Prostate gland (tissue), 2 donors: ENCODE measurements around the gene SLC24A3. TPM values are rescaled to one million over a fixed set of nuclear protein-coding genes. Genes with fewer than 3 reads are reported as not detected.

ENCODE experiments used
- DNase-seq: peaks from one replicate; pipeline ENCODE4 v3.0.0-alpha.2; 2019; ENCODE audit warnings: low spot score
- H3K27ac ChIP-seq, 2 donors: fragments of 200-600 bp; sonication (generic); 2 replicates each; pipeline ENCODE4 v1.5.1; 2017 to 2019
- H3K27me3 ChIP-seq: fragments of 200-600 bp; sonication (generic); replicated peaks from 2 replicates; pipeline ENCODE4 v1.5.1; 2019; ENCODE audit not compliant: insufficient read depth
- H3K36me3 ChIP-seq, 2 donors: fragments of 200-600 bp; sonication (generic); 1 replicate in 1 of 2; 2 replicates in 1 of 2; pipeline versions ENCODE4 v1.5.1 to v1.8.1; 2017 to 2019
- H3K4me1 ChIP-seq: fragments of 200-600 bp; sonication (generic); replicated peaks from 2 replicates; pipeline ENCODE4 v1.5.1; 2019
- H3K4me3 ChIP-seq, 2 donors: fragments of 200-600 bp; sonication (generic); 2 replicates each; pipeline ENCODE4 v1.5.1; 2017 to 2019
- H3K9me3 ChIP-seq: fragments of 200-600 bp; sonication (generic); 2 replicates; pipeline ENCODE4 v1.5.1; 2017
- POLR2A ChIP-seq: fragments of 450-650 bp; IDR thresholded peaks from one replicate; pipeline ENCODE4 v1.6.1; 2016; ENCODE audit warnings: antibody characterized with exemption, mild to moderate bottlenecking
- POLR2AphosphoS5 ChIP-seq: sonication (generic); formaldehyde crosslinking; IDR thresholded peaks from one replicate; pipeline ENCODE4 v1.6.1; 2017; ENCODE audit warnings: antibody characterized with exemption
- WGBS: methylation state at CpG from one replicate; pipeline ENCODE4 v1.1.5; 2018; 5-methylcytosine and 5-hydroxymethylcytosine counted together
- intact Hi-C: fragments of 100-400 bp; cut with DNase I; formaldehyde crosslinking; loops from one replicate; pipeline ENCODE4 v1.14.2; 2022
- total RNA-seq, 2 donors: library from RNA; depleted of rRNA; stranded (reverse); fragments of >200 nt; gene quantifications; one replicate each; pipeline ENCODE4 v1.1.0, GENCODE V29; 2016
- TF ChIP-seq, protein P1 (sequence below), 4 experiments: fragments of 200-600 bp in 2 of 4; fragments of 450-650 bp in 2 of 4; sonication (generic) in 2 of 4; IDR thresholded peaks; 1 replicate in 3 of 4; 2 replicates in 1 of 4; pipeline ENCODE4 v1.5.1; 2016 to 2019; ENCODE audit warnings: antibody characterized with exemption in 4 of 4, mild to moderate bottlenecking in 2 of 4, moderate library complexity in 2 of 4

Gene SLC24A3
- total RNA-seq, 2 donors from 2014 or later: 4.6 to 8.0 TPM

DNA sequence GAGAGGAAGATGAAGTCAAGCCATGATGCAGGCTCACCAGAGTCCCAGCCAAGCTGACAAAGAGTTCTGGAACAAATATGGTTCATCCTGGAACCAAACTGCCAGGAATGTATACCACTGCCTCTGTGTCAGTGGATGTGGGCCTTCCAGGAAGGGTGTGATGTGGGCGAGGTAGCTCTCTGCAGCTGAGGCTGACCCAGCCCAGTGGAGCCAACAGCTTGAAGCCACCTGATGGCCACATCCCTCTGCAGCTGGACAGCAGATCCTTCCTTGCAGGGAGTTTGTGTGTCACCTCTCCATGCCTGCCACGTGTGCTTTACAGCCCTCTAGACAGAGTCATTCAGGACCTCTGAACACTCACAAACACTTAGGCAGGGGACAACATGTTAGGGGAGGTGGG, 403.6 kb downstream of the SLC24A3 start:
- Histone ChIP-seq H3K9me3 (no peaks in the 10 kb centered on the region), H3K27me3 (no peaks in the 10 kb centered on the region), H3K4me1 (no peaks in the 10 kb centered on the region), H3K27ac (no peak overlapping the region), H3K36me3 (no peaks in the 10 kb centered on the region), H3K4me3 (no peak overlapping the region)
- DNase-seq: no peak
- 91% methylated on average over 2 of the region's 2 CpGs for WGBS
- intact Hi-C loops: no loop called here
- no peak for TF ChIP-seq POLR2A
- no peak for TF ChIP-seq POLR2AphosphoS5
- TF ChIP-seq, protein P1, sequence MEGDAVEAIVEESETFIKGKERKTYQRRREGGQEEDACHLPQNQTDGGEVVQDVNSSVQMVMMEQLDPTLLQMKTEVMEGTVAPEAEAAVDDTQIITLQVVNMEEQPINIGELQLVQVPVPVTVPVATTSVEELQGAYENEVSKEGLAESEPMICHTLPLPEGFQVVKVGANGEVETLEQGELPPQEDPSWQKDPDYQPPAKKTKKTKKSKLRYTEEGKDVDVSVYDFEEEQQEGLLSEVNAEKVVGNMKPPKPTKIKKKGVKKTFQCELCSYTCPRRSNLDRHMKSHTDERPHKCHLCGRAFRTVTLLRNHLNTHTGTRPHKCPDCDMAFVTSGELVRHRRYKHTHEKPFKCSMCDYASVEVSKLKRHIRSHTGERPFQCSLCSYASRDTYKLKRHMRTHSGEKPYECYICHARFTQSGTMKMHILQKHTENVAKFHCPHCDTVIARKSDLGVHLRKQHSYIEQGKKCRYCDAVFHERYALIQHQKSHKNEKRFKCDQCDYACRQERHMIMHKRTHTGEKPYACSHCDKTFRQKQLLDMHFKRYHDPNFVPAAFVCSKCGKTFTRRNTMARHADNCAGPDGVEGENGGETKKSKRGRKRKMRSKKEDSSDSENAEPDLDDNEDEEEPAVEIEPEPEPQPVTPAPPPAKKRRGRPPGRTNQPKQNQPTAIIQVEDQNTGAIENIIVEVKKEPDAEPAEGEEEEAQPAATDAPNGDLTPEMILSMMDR (IDR thresholded peaks at IDR 0.05): no peak

DNA sequence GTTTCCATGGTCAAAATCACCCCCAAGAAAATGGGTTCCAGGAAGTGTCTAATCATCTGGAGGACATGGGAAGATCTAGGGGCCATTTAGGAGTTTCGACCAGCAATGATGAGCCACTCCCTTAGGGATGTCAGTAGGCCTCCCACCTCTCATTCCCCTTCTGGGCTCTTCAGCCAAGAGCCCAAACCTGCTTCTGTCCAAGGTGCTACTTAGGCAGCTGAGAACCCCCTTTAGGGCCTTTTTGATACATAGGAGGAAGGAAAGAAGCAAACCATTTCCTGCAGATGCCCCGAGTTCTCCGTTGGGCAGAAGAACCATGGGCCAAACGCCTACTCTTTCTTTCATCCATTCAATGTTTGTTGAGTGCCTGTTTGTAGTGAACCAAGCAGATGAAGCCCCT, 404.2 kb downstream of the SLC24A3 start:
- Histone ChIP-seq H3K4me3 (no peak overlapping the region), H3K27ac (no peak overlapping the region), H3K4me1 (no peaks in the 10 kb centered on the region), H3K27me3 (no peaks in the 10 kb centered on the region), H3K9me3 (no peaks in the 10 kb centered on the region), H3K36me3 (no peaks in the 10 kb centered on the region)
- DNase-seq: no peak
- TF ChIP-seq POLR2AphosphoS5 (no peak), POLR2A (no peak)
- TF ChIP-seq, protein P1 (IDR thresholded peaks at IDR 0.05): no peak
- 81% methylated on average over 4 of the region's 4 CpGs for WGBS
- intact Hi-C loops: no loop called here

DNA sequence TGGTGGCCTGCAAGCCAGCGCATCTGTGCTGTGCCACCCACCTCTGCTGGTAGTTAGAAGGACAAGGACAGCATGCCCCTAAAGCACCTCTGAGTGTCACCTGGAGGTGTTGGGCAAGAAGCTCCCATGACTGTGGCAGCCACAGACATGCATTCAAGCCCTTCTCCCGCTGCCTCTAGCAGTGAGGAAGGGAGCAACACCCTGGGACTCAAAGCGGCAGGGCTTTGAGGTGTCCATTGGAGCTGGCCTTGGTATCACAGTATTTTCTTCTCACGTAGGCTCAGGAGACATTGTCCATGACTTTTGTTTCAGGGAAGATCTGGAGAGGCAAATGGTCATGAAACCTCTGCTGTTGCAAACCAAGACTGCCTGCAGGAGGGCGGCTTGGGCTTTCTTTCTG, 404.8 kb downstream of the SLC24A3 start:
- intact Hi-C loops: no loop called here
- DNase-seq: no peak
- 96% methylated on average over 5 of the region's 5 CpGs for WGBS
- no peak for TF ChIP-seq POLR2AphosphoS5
- no peak for TF ChIP-seq POLR2A
- TF ChIP-seq, protein P1 (IDR thresholded peaks at IDR 0.05): no peak
- H3K27me3 ChIP-seq: no peaks in the 10 kb centered on the region
- no peak overlapping the region for H3K27ac ChIP-seq
- H3K36me3 ChIP-seq: no peaks in the 10 kb centered on the region
- no peaks in the 10 kb centered on the region for H3K9me3 ChIP-seq
- H3K4me1 ChIP-seq: no peaks in the 10 kb centered on the region
- H3K4me3 ChIP-seq: no peak overlapping the region

DNA sequence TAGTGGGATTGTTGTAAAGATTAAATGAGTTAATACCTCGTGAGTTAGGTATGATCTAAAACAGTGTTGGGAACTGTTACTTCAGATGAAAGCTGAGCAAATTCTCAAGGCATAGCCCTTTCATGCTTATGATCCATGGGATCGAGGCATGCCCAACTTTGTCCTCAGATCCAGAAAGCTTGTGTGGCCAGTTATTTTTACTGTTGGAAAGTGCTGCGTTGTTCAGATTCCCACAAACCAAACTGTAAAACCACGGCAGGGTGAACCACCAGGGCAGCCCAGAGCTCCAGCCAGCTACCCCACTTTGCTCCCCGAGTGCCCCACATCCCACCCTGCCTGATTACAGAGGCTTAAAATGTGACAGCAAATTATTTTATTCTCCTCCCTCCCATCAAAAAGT, 406.3 kb downstream of the SLC24A3 start:
- TF ChIP-seq POLR2A (no peak), POLR2AphosphoS5 (no peak)
- TF ChIP-seq, protein P1 (IDR thresholded peaks at IDR 0.05): no peak
- no peak for DNase-seq
- Histone ChIP-seq H3K27ac (no peak overlapping the region), H3K4me1 (no peaks in the 10 kb centered on the region), H3K4me3 (no peak overlapping the region), H3K27me3 (no peaks in the 10 kb centered on the region), H3K36me3 (no peaks in the 10 kb centered on the region), H3K9me3 (no peaks in the 10 kb centered on the region)
- intact Hi-C loops: no loop called here
- WGBS: 79% methylated on average over 5 of the region's 5 CpGs

DNA sequence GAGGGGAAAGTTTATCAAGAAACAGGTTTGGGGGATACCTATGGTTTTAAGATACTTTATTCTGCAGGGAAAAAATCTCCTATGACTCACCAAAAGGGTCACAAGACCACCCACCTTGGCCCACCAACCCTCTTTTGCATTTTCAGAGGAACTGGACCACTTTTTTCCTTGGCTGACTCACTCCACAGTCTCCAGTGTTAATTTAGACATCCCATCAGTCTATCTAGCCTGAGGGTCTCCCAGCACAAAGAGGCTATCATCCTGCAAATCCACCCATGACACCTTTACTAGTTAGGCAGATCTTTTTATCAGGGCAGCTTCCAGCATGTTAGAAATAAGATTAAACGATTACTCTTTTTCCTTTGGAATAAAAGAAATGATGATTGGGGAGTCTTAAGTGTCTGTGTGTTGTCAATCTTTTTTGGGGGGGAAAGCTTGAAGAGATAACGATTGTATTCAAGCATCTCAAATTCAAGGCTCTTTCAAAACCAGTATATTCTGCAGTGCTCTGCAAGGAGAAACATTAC, 407.5 kb downstream of the SLC24A3 start:
- no peaks in the 10 kb centered on the region for H3K36me3 ChIP-seq
- no peak overlapping the region for H3K4me3 ChIP-seq
- H3K27ac ChIP-seq: no peak overlapping the region
- intact Hi-C loops: no loop called here
- TF ChIP-seq, protein P1 (IDR thresholded peaks at IDR 0.05): no peak
- TF ChIP-seq POLR2AphosphoS5 (no peak), POLR2A (no peak)
- no peaks in the 10 kb centered on the region for H3K9me3 ChIP-seq
- 35% methylated on average over 2 of the region's 2 CpGs for WGBS
- no peaks in the 10 kb centered on the region for H3K4me1 ChIP-seq
- DNase-seq: no peak
- no peaks in the 10 kb centered on the region for H3K27me3 ChIP-seq
